Measurements from ENCODE around the gene GABBR2. TPM values are rescaled to one million over a fixed set of nuclear protein-coding genes. Genes with fewer than 3 reads are reported as not detected.
"Not testable (repeated sequence)": the region's sequence is repeated elsewhere in the genome, so short reads cannot be mapped to it uniquely, and the experiment has no call there.

Gene GABBR2
- total RNA-seq, 1 experiment from 2014 or later = 1.5 TPM

- no peak for DNase-seq (ENCODE audit: low read depth)
Observed at GRCh38 chr9:98596486-98596885, 112.2 kb downstream of the GABBR2 start.

GRCh38 chr9:98594546-98595160, 114.1 kb downstream of the GABBR2 start:
- DNase-seq (ENCODE audit: low read depth) = no peak

DNA sequence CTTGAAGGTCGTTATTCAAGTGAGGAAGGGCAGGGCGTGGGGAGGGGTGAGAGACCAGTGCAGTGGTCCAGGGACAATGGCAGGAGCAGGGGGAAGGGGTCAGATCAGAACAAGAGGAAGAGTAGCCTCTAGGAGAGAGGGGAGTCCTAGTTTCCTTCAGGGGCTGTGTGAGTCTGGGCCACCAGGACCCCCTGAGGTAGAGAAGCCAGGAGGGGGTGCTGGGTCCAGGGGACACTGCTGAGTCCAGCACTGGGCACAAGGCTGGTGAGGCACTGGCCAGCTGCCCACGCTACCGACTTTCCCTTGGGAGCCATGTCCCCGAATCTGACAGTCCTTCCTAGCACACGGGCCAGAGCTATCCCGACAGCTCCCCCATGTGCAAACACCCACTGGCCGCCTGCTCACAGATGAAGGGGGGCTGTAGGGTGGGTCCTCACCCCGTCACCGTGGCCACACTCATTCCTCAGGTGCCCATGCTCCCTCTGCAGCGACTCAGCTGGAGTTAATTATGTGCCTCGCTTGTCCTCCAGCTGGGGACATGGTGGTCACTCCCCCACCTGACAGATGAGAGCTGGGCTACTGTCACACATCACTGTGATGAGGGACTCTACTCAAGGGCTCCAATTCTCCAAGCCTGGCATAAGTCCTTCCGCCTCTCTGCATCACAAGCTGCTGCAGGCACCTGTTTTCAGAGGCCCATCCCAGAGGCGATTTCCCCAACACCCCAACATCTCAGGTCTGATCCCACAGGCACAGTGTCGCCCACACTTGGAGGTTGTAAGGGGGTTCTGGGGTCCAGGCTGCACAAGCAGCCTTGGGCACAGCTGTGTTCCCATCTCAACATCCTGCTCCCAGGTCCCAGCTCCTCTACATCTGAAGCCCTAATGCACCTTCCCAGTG, 115.1 kb downstream of the GABBR2 start:
- DNase-seq (ENCODE audit: low read depth) = no peak

DNA sequence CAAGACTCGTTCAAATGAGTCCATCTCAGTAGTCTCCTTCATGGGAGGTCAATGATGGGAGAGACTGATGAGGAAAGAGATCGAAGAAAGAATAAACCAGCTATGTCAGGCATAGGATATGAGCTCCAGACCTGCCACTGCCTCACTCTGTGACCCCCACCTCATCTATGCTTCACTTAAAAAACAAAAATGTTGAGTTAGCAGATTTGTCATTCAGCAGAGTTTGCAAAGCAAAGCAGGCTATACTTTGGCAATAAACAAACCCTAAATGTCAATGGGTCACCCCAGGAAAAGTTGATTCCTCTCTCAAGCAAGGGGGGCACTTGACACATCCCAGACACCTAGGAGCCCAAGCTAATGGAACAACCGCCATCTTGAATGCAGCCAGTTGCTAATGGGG, 117.0 kb downstream of the GABBR2 start:
- DNase-seq (ENCODE audit: low read depth) = no peak

GRCh38 chr9:98590101-98590500, 118.6 kb downstream of the GABBR2 start:
- DNase-seq (ENCODE audit: low read depth) = no peak

DNA sequence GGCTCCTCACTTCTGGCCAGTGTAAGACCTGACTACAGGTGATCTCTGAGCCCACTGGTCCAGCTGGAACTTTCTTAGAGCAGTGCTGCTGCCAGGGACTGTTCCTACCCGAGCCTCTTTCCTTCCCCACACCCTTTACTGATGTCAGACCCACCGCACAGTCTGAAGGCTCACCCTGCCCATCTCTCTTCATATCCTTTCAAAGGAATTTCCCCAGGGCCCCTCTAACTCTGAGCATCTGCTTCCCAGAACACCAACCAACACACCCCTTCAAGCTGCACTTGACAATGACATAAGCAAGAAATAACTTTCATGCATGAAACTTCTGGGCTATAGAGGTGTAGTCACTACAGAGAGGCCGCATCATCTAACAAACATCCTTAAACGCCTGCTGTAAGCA, 119.6 kb downstream of the GABBR2 start:
- no peak for DNase-seq (ENCODE audit: low read depth)

GRCh38 chr9:98584853-98585438, 123.8 kb downstream of the GABBR2 start:
- DNase-seq (ENCODE audit: low read depth) = not testable (repeated sequence)

DNA sequence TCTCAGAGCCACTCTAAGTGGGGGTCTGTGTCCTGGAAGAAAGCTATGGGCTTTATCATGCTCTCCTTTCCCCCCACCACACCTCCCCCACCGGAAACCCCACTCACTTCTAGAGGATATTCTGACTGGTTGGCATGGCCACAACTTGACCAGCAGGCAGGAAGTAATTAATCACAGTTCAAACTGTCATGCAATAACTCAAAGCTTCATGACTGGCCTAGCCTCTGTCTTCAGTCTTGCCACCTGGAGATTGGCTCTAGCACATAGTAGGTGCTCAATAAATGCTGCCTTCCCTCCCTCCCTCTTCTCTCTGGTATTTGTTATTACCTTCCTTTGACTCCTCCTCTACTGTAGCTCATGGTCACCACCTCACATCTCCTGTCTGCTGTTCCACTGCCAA, 124.7 kb downstream of the GABBR2 start:
- no peak for DNase-seq (ENCODE audit: low read depth)

DNA sequence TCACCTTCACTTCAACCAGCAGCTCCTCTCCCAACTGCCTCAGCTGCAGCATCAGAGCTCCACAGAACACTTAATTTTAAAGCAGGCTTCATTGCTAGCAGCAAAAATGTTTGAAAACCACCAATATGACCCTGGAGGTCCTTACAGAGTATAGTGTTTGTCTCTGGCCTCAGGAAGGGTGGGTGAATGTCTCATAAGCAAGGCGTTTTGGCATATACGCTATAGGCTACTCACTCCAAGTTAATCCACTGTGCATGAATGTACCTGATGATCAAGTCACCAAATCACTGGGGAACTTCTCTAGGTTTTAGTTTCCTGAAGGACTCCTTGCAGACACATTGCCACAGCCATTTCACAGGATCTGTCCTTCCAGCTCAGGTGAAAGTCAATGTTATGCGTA, 125.3 kb downstream of the GABBR2 start:
- DNase-seq (ENCODE audit: low read depth) = no peak

- no peak for DNase-seq (ENCODE audit: low read depth)
Observed at GRCh38 chr9:98580956-98581355, 127.8 kb downstream of the GABBR2 start.

DNA sequence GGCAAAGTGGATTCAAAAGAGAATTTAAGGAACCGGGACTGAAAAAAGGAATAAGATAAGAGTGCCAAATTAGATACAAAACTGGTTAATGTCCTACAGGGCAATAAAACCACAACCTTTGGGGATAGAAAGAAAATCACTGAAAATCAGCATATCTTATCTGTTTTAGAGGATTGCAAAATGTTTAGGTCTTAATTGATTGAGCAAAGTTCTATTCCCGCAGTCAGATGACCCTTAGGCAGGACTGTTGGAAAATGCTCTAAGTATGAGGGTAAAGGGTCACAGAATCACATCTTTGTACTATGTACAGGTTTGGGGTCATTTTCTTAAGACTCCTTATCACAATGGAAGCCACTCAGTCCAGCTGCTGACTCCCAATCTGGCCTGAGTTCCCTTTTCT, 129.0 kb downstream of the GABBR2 start:
- no peak for DNase-seq (ENCODE audit: low read depth)

DNA sequence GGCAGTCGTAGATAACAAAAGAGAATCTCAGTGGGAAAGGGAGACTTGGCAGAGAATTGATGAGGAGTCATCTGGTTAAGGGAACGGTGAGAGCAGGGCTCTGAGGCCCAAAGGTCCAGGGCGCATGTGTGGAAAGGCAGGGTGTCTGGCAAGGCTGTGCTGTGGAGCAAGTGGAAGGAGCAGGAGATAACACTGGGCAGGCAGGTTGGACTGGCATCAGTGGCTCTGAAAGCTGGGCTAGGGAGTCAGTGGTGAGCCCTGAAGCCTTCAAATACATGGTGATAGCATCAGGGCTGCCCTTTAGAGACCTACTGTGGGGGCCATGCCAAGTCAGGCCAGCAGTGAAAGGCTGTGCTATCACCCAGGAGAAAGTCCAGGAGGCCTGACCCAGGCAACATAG, 131.3 kb downstream of the GABBR2 start:
- no peak for DNase-seq (ENCODE audit: low read depth)

DNA sequence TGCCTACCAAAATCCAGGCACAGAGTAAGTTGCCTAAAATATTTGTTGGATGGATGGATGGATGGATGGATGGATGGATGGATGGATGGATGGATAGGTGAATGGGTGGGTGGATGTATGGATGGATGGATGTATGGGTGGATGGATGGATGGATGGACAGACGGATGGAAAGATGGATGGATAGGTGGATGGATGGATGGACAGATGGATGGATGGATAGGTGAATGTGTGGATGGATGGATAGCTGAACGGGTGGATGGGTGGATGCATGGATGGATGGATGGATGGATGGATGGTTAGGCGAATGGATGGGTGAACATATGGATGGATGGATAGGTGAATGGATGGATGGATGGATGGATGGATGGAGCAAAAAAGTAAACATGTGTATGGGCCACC, 131.9 kb downstream of the GABBR2 start:
- DNase-seq (ENCODE audit: low read depth) = no peak

- DNase-seq (ENCODE audit: low read depth) = no peak
Observed at GRCh38 chr9:98576354-98576753, 132.4 kb downstream of the GABBR2 start.

DNA sequence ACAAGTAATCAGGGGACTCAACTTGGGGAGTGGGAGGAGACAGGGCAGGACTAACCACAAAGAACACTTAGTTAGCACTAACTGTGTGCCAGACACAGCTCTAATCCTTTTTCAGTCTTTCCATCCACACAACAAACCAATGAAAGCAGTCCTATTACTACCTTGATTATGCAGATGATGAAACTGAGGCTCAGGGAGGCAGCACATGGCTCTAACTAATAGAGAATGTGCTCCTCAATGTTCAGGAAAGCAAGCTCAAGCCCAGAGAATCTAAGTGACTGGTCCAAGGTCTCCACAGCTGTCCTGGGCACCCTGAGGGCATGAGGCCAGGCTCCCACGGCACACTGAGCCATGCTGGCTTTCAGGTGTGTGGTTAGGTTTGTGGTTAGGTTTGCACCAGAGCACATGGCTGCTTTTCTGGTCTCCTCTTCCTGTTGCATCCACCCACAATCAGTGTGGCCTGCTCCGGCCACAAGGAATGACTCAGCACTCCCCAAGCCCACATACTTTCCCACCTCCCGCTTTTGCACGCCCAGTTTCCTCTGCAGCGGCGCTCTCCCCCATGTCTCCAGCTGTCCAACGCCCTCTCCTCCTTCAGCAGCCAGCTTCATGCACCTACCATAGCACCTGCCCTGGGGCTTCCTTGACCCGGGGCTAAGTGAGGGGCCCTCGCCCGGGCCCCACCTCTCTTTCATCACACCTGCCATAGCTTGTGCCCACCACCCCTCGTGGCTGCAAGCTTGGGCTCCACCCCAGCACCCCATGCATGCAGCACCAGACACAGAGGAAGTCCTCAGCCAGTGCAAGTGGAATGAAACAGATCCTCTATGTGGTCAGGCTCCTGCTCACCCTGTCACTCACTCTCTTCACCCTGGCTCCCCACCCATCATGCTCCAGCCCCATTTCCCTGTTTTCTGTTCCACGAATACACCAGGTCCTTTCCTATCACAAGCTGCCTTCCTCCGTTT, 133.1 kb downstream of the GABBR2 start:
- peak; percentile 93 for DNase-seq (ENCODE audit: low read depth)

- no peak for DNase-seq (ENCODE audit: low read depth)
Observed at GRCh38 chr9:98573749-98574278, 134.9 kb downstream of the GABBR2 start.

DNA sequence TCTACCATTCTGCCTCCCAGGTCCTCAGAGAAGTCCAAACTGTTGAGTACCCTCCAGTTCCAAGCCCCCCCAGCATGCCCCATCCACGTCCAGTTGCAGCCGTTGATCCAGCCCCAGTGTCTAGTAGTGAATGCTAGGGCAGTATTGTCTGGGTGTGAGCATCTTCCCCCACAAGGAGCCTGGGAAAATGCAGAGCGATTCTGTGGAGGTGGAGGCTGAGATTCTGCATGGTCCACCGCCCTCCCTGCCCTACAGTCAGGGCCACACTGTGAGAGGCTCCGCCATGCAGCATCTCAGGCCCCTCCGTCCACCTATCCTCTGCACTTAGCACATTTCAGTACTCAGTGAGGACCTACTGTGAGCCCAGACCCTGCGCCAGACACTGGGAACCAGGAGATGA, 135.9 kb downstream of the GABBR2 start:
- no peak for DNase-seq (ENCODE audit: low read depth)

DNA sequence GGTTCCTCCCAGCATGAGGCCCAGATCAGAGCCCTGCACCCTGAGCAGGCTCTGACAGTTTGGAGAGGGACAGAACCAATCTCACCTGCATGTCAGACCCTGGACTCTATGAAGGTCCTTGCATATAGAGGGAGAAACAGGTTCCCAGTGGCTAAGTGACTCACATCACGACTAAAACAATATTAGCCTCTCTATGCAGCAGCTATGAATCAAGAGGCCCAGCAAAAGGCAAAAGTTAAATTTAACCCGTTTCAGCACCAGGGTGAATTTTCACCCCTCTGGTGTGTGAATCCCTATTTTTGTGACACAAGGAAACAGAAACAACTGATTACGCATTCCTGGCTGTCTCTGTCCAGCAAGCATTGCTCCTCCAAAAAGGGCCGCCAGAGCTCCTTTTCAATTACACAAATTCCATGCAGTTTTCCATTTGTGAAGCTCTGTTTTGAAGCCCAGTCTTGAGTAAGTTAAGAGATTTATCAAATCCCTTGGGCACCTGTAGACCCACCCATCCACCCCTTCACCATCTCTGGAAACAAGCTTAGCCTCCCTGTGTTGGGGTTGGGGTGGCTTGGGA, 136.6 kb downstream of the GABBR2 start:
- no peak for DNase-seq (ENCODE audit: low read depth)

DNA sequence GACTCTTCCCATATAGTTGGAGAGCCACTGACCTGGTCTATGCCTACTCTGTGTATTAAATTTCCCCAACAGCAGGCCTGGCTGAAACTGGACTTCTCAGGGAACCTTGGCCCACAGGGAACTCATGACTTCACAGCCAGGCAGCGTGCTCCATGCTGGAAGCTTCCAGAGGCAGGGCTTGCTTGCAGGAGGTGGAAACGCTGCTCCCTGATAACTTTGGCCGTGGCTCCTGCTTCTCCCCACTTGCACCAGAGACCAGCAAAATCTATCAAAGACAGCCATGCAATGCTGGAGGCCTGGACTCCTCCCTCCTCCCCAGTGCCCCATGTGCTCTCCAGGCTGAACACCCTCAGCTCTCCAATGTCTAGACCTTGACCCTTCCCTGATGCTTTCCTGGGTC, 137.1 kb downstream of the GABBR2 start:
- DNase-seq (ENCODE audit: low read depth) = no peak

- no peak for DNase-seq (ENCODE audit: low read depth)
Observed at GRCh38 chr9:98570663-98571440, 137.9 kb downstream of the GABBR2 start.

All from Daoy (cell line).